Breast epithelium (tissue), 4 donors: ENCODE results near the gene USP15. TPM values are rescaled to one million over a fixed set of nuclear protein-coding genes. Genes with fewer than 3 reads are reported as not detected.

Experiments
- DNase-seq, 2 donors: peaks; one replicate each; pipeline ENCODE4 v3.0.0-alpha.2; 2019; ENCODE audit warnings: low spot score in 2 of 2
- H3K27ac ChIP-seq, 2 donors: fragments of 200-600 bp; sonication (generic) in 1 of 2; one replicate each; pipeline ENCODE4 v1.5.1; 2016 to 2019; ENCODE audit warnings: mild to moderate bottlenecking in 1 of 2
- H3K27me3 ChIP-seq, 2 donors: fragments of 200-600 bp; sonication (generic) in 1 of 2; one replicate each; pipeline versions ENCODE4 v1.5.1 to v1.6.0; 2017 to 2019; ENCODE audit warnings: control low read depth in 1 of 2, mild to moderate bottlenecking in 1 of 2
- H3K36me3 ChIP-seq: fragments of 200-600 bp; one replicate; pipeline ENCODE4 v1.5.1; 2019
- H3K4me1 ChIP-seq, 2 donors: fragments of 200-600 bp; sonication (generic); one replicate each; pipeline ENCODE4 v1.5.1; 2016 to 2019; ENCODE audit warnings: control low read depth in 1 of 2
- H3K4me3 ChIP-seq, 3 donors: fragments of 200-600 bp; sonication (generic); 1 replicate in 2 of 3; 2 replicates in 1 of 3; pipeline ENCODE4 v1.5.1; 2016 to 2019; ENCODE audit warnings: mild to moderate bottlenecking in 3 of 3, moderate library complexity in 2 of 3
- H3K9me3 ChIP-seq, 2 donors: fragments of 200-600 bp; sonication (generic) in 1 of 2; one replicate each; pipeline ENCODE4 v1.5.1; 2016 to 2019; ENCODE audit warnings: control low read depth in 1 of 2
- CTCF ChIP-seq, 3 donors: fragments of 450-650 bp; IDR thresholded peaks; one replicate each; pipeline ENCODE4 v1.5.1; 2016 to 2017; ENCODE audit warnings: antibody characterized with exemption in 3 of 3, mild to moderate bottlenecking in 3 of 3, moderate library complexity in 3 of 3
- POLR2A ChIP-seq: fragments of 450-650 bp; IDR thresholded peaks from one replicate; pipeline ENCODE4 v1.6.1; 2016; ENCODE audit warnings: antibody characterized with exemption, mild to moderate bottlenecking, moderate library complexity
- POLR2AphosphoS5 ChIP-seq, 3 donors: sonication (generic); formaldehyde crosslinking; IDR thresholded peaks; one replicate each; pipeline ENCODE4 v1.6.1; 2017; ENCODE audit warnings: antibody characterized with exemption in 3 of 3
- intact Hi-C: fragments of 100-400 bp; cut with DNase I; formaldehyde crosslinking; loops from one replicate; pipeline ENCODE4 v1.15.1; 2023; ENCODE audit warnings: low total_unique reads
- total RNA-seq, 3 donors: library from RNA; depleted of rRNA; stranded (reverse); fragments of >200 nt; gene quantifications; one replicate each; pipeline ENCODE4 v1.1.0, GENCODE V29; 2016

The USP15 gene
- total RNA-seq, 3 donors from 2014 or later = 65.9 to 234 (median 110) TPM

- intact Hi-C loops = no loop called here
- no peaks in the 10 kb centered on the region for H3K36me3 ChIP-seq
- peak overlapping the region; percentile 40 to 66 (median 53) for H3K4me3 ChIP-seq
- TF ChIP-seq POLR2A (no peak), POLR2AphosphoS5 (IDR thresholded peaks at IDR 0.05) (no peak), CTCF (IDR thresholded peaks at IDR 0.05) (no peak)
- H3K4me1 ChIP-seq = no peaks in the 10 kb centered on the region
- no peaks in the 10 kb centered on the region for H3K27me3 ChIP-seq
- H3K9me3 ChIP-seq = no peaks in the 10 kb centered on the region
- DNase-seq = peak in 1 of 2 donors; percentile 36
- H3K27ac ChIP-seq = no peak overlapping the region
These were observed 174.5 kb downstream of the USP15 start for GRCh38 chr12:62434494-62435302.

DNA sequence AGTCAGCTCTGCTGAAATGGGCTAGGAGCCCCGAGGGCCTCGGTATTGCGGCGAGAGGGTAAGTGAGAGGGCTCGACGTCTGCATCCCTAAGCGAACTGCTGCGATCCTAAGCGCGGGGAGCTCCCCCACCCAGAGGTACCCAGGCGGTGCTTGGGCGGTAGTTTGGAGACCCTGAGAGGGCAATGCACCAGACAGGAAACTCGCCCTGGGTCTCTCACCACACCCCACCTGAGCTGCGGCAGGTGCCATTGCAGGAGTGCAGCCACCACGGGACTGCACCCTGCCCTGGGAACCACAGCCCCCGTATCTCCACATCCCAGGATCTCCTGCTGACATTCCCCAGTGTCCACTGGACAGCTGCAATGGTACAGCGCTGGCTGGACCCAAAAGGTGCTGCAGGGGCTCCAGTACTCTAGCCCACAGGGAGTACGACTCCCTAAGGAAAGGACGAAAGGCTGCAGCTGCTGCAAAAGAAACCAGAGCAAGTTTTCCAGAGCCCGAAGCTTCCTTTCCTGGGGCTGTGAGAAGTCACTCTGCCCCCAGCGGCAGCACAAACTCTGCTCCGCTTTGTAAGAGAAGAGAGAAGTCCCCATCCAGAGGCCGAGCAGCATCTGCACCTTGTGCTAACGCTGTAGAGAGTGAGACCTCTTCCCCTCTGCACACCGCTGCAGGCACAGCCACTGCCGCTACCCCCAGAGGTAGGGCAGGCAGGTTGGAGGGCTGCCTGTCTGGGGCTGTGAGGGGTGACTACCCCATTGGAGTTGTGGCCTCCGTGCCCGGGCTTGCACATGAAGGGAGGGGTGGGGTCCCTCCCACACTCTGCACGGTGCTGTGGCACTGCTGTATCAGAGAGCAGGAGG is 175.3 kb downstream of the USP15 start:
- Histone ChIP-seq H3K9me3 (no peaks in the 10 kb centered on the region), H3K36me3 (no peaks in the 10 kb centered on the region), H3K4me1 (no peaks in the 10 kb centered on the region), H3K4me3 (peak overlapping the region; percentile 40 to 66 (median 53)), H3K27ac (no peak overlapping the region), H3K27me3 (no peaks in the 10 kb centered on the region)
- intact Hi-C loops = no loop called here
- TF ChIP-seq CTCF (IDR thresholded peaks at IDR 0.05) (peak in 1 of 3 donors; percentile 17), POLR2AphosphoS5 (IDR thresholded peaks at IDR 0.05) (no peak)
- no peak for DNase-seq

- no peak for DNase-seq
- TF ChIP-seq CTCF (IDR thresholded peaks at IDR 0.05) (no peak), POLR2AphosphoS5 (IDR thresholded peaks at IDR 0.05) (no peak), POLR2A (no peak)
- no peaks in the 10 kb centered on the region for H3K36me3 ChIP-seq
- no peaks in the 10 kb centered on the region for H3K4me1 ChIP-seq
- H3K27ac ChIP-seq = no peak overlapping the region
- no peaks in the 10 kb centered on the region for H3K27me3 ChIP-seq
- H3K9me3 ChIP-seq = peaks cover 0 to 3% of the 10 kb centered on the region in 2 donors
- peak overlapping the region in 1 of 3 donors; percentile 66 for H3K4me3 ChIP-seq
- intact Hi-C loops = no loop called here
These were observed 175.9 kb downstream of the USP15 start for GRCh38 chr12:62436164-62436503.

- peaks cover 0 to 21% of the 10 kb centered on the region in 2 donors for H3K9me3 ChIP-seq
- DNase-seq = no peak
- intact Hi-C loops = no loop called here
- no peaks in the 10 kb centered on the region for H3K4me1 ChIP-seq
- H3K36me3 ChIP-seq = no peaks in the 10 kb centered on the region
- no peak overlapping the region for H3K4me3 ChIP-seq
- TF ChIP-seq POLR2AphosphoS5 (IDR thresholded peaks at IDR 0.05) (no peak), CTCF (IDR thresholded peaks at IDR 0.05) (peak; percentile 51 to 66 (median 55))
- H3K27me3 ChIP-seq = no peaks in the 10 kb centered on the region
- no peak overlapping the region for H3K27ac ChIP-seq
These were observed 178.0 kb downstream of the USP15 start for GRCh38 chr12:62438098-62438692.
